ENCODE results near the gene EME1.
"Not testable (repeated sequence)": the region's sequence is repeated elsewhere in the genome, so short reads cannot be mapped to it uniquely, and the experiment has no call there.

Gene EME1

DNA sequence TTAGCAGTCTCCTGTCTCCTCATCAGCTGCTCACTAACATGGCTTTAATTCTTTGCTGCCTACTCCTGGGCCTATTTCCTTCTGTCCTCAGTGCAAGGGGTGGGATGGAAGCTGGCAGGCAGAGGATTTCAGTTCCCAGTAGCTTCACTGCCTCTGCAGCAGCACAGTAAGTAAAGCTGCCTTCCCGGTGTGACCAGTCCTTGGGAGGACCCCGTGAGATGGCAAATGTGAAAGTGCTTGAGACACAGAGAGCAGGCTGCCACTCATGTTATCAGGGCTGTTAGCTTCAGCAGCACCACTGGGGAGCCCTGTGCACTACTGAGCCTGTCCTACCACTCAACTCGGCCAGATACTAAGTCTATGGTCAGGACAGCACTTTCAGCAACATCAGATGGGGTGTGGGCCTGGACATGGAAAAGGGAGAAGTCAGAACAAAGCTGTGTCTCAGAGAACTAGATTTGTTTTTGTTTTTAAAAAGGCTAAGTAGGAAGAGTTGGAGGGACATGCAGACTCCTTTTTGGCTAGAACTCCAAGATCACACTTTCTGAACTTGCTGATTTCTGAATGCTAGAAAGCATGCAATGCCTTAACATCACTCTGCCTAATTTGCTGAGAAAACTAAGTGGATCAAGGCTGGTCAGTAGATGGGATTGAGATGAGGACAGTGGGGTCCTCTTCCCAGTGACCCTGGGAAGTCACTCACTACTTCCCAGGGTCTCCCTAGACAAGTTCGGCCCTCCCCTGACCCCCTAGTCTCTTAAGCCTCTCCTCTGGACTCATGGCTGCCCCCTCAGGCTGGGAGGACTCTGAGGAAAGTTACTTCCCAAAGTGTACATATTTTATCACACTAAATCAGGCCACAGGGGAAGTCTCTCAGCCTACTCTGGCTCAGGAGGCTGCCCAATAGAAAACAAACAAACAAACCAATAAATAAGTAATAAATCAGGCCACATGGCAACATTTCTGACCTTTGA is 54.1 kb downstream of the EME1 start:
- peak; percentile 10 for DNase-seq

DNA sequence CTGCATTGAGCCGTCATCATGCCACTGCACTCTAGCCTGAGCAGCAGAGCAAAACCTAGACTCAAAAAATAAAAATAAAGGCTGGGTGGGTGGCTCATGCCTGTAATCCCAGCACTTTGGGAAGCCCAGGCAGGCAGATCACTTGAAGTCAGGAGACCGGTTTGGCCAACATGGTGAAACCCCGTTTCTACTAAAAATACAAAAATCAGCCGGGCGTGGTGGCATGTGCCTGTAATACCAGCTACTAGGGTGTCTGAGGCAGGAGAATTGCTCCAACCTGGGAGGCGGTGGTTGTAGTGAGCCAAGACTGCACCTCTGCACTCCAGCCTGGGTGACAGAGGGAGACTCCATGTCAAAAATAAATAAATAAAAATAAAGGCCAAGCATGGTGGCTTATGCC is 55.1 kb downstream of the EME1 start:
- DNase-seq: not testable (repeated sequence)

DNA sequence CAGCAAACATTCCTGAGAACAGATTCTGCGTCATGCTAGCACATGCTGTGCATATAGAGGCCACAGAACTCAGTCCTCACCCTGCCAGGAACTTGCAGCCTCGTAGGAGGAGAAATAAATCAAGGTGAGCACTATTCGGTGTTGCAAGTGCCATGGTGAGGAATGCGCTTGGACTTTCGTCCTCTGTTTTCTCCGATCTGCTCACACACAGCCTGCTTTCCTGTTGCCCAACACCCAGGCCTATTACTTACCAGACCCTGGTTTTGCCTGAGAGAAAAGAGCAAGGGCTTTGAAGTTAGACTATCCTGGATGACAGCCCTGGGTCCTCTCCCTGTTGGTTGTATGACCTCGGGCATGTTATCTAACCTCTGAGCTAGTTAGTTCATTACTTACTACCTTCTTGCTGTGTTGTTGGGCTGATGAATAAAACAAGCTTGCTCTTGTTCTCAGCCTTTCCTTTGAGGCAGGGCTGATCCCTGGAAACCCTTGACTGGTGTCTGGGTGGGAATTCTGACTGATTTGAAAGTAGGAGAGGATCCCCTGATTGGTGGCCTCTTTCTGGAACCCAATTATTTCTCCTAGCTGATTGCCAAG is 55.9 kb downstream of the EME1 start:
- DNase-seq: no peak

DNA sequence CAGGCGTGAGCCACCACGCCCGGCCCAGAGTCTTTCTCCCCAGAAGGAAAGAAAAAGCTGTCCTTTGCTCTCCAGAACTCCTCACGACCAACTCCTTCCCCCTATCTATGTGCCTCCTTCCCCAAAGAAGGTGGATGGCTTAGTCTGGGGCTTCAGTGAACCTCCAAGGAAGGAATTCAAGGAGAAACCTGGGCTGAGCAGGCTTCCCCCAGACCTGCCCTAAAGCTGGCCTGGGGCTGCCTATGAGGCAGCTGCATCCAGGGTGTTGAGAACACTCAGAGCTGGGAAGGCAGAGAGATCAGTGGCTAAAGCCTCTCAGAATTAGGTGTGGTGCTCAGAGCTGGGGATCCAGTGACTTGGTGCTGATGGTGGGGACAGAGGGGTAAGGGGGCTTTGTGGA is 56.8 kb downstream of the EME1 start:
- DNase-seq: no peak

All from stimulated activated CD4-positive, alpha-beta T cell treated with anti-CD3 and anti-CD28 coated beads, Interleukin-1b, Interleukin-23, amount 100 ng/mL, for 48 hours (primary cell).